Measurements from ENCODE around the gene TUBA1C. TPM values are rescaled to one million over a fixed set of nuclear protein-coding genes. Genes with fewer than 3 reads are reported as not detected.

The TUBA1C gene
- total and polyA plus RNA-seq, 2 donors from 2014 or later: 149 to 204 TPM

DNA sequence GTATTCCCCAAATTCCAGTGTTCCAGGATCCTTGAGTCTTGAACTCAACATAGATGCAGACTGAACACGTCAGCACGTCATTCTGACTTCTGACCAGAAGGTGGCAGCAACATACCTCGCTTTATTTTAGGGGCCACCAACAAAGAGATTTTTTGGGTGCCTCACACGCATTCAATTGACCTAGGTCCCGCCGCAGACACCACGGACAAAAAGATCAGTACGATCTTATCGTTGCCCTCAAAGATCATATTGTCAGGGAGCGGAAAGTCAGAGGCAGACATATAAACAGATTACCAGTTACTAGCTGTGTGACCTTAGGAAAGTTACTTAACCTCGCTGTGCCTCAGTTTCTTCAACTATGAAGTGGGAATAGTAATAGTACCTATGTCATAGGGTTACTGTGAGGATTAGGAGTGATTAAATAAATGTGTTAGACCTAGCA, 23.6 kb downstream of the TUBA1C start:
- H3K9ac ChIP-seq (ENCODE audit: low read length in 3 of 3): no peak overlapping the region
- peaks cover 0 to 2% (median 0%) of the 10 kb centered on the region in 3 donors for H3K4me1 ChIP-seq (ENCODE audit: control insufficient read depth in 2 of 3, insufficient read depth in 2 of 3, low read depth in 1 of 3, low read length in 3 of 3)
- peak in 4 of 5 donors; percentile 35 to 75 (median 68) for DNase-seq
- H3K27me3 ChIP-seq (ENCODE audit: control insufficient read depth, insufficient read depth, low read length): no peaks in the 10 kb centered on the region
- peak; percentile 85 for FAIRE-seq
- intact Hi-C loops (cut with DNase I): no loop called here
- H3K4me3 ChIP-seq (ENCODE audit: low read length in 3 of 3): no peak overlapping the region
- TF ChIP-seq, protein P1, sequence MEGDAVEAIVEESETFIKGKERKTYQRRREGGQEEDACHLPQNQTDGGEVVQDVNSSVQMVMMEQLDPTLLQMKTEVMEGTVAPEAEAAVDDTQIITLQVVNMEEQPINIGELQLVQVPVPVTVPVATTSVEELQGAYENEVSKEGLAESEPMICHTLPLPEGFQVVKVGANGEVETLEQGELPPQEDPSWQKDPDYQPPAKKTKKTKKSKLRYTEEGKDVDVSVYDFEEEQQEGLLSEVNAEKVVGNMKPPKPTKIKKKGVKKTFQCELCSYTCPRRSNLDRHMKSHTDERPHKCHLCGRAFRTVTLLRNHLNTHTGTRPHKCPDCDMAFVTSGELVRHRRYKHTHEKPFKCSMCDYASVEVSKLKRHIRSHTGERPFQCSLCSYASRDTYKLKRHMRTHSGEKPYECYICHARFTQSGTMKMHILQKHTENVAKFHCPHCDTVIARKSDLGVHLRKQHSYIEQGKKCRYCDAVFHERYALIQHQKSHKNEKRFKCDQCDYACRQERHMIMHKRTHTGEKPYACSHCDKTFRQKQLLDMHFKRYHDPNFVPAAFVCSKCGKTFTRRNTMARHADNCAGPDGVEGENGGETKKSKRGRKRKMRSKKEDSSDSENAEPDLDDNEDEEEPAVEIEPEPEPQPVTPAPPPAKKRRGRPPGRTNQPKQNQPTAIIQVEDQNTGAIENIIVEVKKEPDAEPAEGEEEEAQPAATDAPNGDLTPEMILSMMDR (IDR thresholded peaks at IDR 0.05; ENCODE audit: borderline replicate concordance, extremely low read depth, insufficient read depth): peak; percentile 86
- no peaks in the 10 kb centered on the region for H3K9me3 ChIP-seq (ENCODE audit: control insufficient read depth in 2 of 3, insufficient read depth in 1 of 3, low read length in 3 of 3)
- no peak overlapping the region for H3K27ac ChIP-seq (ENCODE audit: low read depth in 2 of 2, low read length in 2 of 2)
- no peaks in the 10 kb centered on the region for H3K36me3 ChIP-seq (ENCODE audit: control insufficient read depth in 2 of 3, insufficient read depth in 3 of 3, low read length in 3 of 3)

DNA sequence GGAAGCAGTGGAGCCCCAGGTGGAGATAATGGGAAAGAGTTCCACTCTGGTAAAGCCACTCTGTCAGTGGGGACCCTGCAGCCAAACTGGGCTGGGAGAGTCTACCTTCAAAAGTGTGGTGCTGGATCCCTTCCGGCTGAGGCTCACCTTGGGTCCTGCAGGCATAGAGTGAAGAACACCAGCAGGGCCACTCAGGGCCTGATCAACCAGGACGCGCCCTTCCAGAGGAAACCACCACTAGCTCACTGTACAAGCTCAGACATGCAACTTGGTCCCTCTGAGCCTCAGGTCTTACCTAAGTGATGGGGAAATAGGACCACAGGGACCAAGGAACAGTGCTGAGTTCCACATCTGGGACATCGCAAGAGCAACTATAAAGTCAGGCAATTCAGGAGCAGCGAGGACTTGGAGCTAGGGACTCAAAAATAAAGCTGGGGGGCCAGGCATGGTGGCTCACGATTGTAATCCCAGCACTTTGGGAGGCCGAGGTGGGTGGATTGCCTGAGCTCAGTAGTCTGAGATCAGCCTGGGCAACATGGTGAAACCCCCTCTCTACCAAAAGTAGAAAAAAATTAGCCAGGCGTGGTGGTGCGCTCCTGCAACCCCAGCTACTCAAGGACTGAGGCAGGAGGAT, 24.2 kb downstream of the TUBA1C start:
- Histone ChIP-seq H3K27ac (ENCODE audit: low read depth in 2 of 2, low read length in 2 of 2) (no peak overlapping the region), H3K9me3 (ENCODE audit: control insufficient read depth in 2 of 3, insufficient read depth in 1 of 3, low read length in 3 of 3) (no peaks in the 10 kb centered on the region), H3K4me3 (ENCODE audit: low read length in 3 of 3) (no peak overlapping the region), H3K27me3 (ENCODE audit: control insufficient read depth, insufficient read depth, low read length) (no peaks in the 10 kb centered on the region), H3K9ac (ENCODE audit: low read length in 3 of 3) (no peak overlapping the region), H3K36me3 (ENCODE audit: control insufficient read depth in 2 of 3, insufficient read depth in 3 of 3, low read length in 3 of 3) (no peaks in the 10 kb centered on the region), H3K4me1 (ENCODE audit: control insufficient read depth in 2 of 3, insufficient read depth in 2 of 3, low read depth in 1 of 3, low read length in 3 of 3) (peaks cover 0 to 2% (median 0%) of the 10 kb centered on the region in 3 donors)
- TF ChIP-seq, protein P1 (IDR thresholded peaks at IDR 0.05; ENCODE audit: borderline replicate concordance, extremely low read depth, insufficient read depth): no peak
- no peak for FAIRE-seq
- intact Hi-C loops (cut with DNase I): no loop called here
- DNase-seq: peak in 1 of 5 donors; percentile 52

- H3K4me3 ChIP-seq (ENCODE audit: low read length in 3 of 3): no peak overlapping the region
- TF ChIP-seq, protein P1 (IDR thresholded peaks at IDR 0.05; ENCODE audit: borderline replicate concordance, extremely low read depth, insufficient read depth): no peak
- DNase-seq (no peak), FAIRE-seq (no peak)
- H3K4me1 ChIP-seq (ENCODE audit: control insufficient read depth in 2 of 3, insufficient read depth in 2 of 3, low read depth in 1 of 3, low read length in 3 of 3): peaks cover 0 to 17% (median 0%) of the 10 kb centered on the region in 3 donors
- no peak overlapping the region for H3K9ac ChIP-seq (ENCODE audit: low read length in 3 of 3)
- no peaks in the 10 kb centered on the region for H3K36me3 ChIP-seq (ENCODE audit: control insufficient read depth in 2 of 3, insufficient read depth in 3 of 3, low read length in 3 of 3)
- no peaks in the 10 kb centered on the region for H3K9me3 ChIP-seq (ENCODE audit: control insufficient read depth in 2 of 3, insufficient read depth in 1 of 3, low read length in 3 of 3)
- peaks cover 19% of the 10 kb centered on the region for H3K27me3 ChIP-seq (ENCODE audit: control insufficient read depth, insufficient read depth, low read length)
- no peak overlapping the region for H3K27ac ChIP-seq (ENCODE audit: low read depth in 2 of 2, low read length in 2 of 2)
- intact Hi-C loops (cut with DNase I): no loop called here
These were observed 27.8 kb downstream of the TUBA1C start for GRCh38 chr12:49292729-49293055.

Data from kidney (tissue), 14 donors.